Dendritic cell treated with granulocyte-macrophage colony-stimulating factor and Interleukin-4, amounts not matched to agents 40 ng/mL and 50 ng/mL, for 4 days (primary cell): ENCODE measurements around the gene MYLK2.

ENCODE experiments used
- H3K27ac Mint-ChIP-seq: one replicate; pipeline ENCODE4 v1.8.0; 2022; ENCODE audit warnings: mild to moderate bottlenecking, mixed read lengths
- H3K27me3 Mint-ChIP-seq: one replicate; pipeline ENCODE4 v1.8.0; 2022; ENCODE audit warnings: mild to moderate bottlenecking, mixed read lengths
- H3K36me3 Mint-ChIP-seq: one replicate; pipeline ENCODE4 v1.8.0; 2022; ENCODE audit warnings: low read depth, mixed read lengths
- H3K4me1 Mint-ChIP-seq: one replicate; pipeline ENCODE4 v1.8.0; 2022; ENCODE audit warnings: low read depth, mixed read lengths
- H3K4me3 Mint-ChIP-seq: one replicate; pipeline ENCODE4 v1.8.0; 2022; ENCODE audit warnings: mild to moderate bottlenecking, moderate library complexity, mixed read lengths
- H3K9me3 Mint-ChIP-seq: one replicate; pipeline ENCODE4 v1.8.0; 2022; ENCODE audit warnings: mixed read lengths
- intact Hi-C: fragments of 100-400 bp; cut with micrococcal nuclease; formaldehyde crosslinking; loops from one replicate; pipeline ENCODE4 v1.15.0; 2022

MYLK2 gene

GRCh38 chr20:31861385-31862156 lies 42.4 kb downstream of the MYLK2 start:
- Mint-ChIP-seq H3K4me1 (peaks cover 12% of the 10 kb centered on the region), H3K27me3 (peaks cover 51% of the 10 kb centered on the region), H3K27ac (no peak overlapping the region), H3K9me3 (no peaks in the 10 kb centered on the region), H3K36me3 (no peaks in the 10 kb centered on the region), H3K4me3 (peak overlapping the region; percentile 42)
- intact Hi-C loops: no loop called here

GRCh38 chr20:31862157-31862470 lies 43.0 kb downstream of the MYLK2 start:
- Mint-ChIP-seq H3K27me3 (peaks cover 52% of the 10 kb centered on the region), H3K27ac (no peak overlapping the region)

GRCh38 chr20:31862506-31862905 lies 43.4 kb downstream of the MYLK2 start:
- Mint-ChIP-seq H3K27ac (no peak overlapping the region), H3K4me3 (no peak overlapping the region), H3K36me3 (no peaks in the 10 kb centered on the region), H3K27me3 (peaks cover 52% of the 10 kb centered on the region), H3K9me3 (no peaks in the 10 kb centered on the region), H3K4me1 (peaks cover 12% of the 10 kb centered on the region)
- intact Hi-C loops: no loop called here

More at GRCh38 chr20:31862157-31862470, 43.0 kb downstream of the MYLK2 start:
- Mint-ChIP-seq H3K4me1 (peaks cover 12% of the 10 kb centered on the region), H3K9me3 (no peaks in the 10 kb centered on the region), H3K36me3 (no peaks in the 10 kb centered on the region), H3K4me3 (peak overlapping the region; percentile 42)
- intact Hi-C loops: no loop called here

GRCh38 chr20:31863296-31864085 lies 44.3 kb downstream of the MYLK2 start:
- Mint-ChIP-seq H3K27ac (no peak overlapping the region), H3K9me3 (no peaks in the 10 kb centered on the region), H3K36me3 (no peaks in the 10 kb centered on the region), H3K4me1 (peaks cover 12% of the 10 kb centered on the region), H3K27me3 (peaks cover 50% of the 10 kb centered on the region), H3K4me3 (no peak overlapping the region)
- intact Hi-C loops: no loop called here

- H3K9me3 Mint-ChIP-seq: no peaks in the 10 kb centered on the region
- intact Hi-C loops: no loop called here
- no peak overlapping the region for H3K4me3 Mint-ChIP-seq
- H3K4me1 Mint-ChIP-seq: peaks cover 23% of the 10 kb centered on the region
- peaks cover 1% of the 10 kb centered on the region for H3K36me3 Mint-ChIP-seq
- H3K27me3 Mint-ChIP-seq: peaks cover 52% of the 10 kb centered on the region
- H3K27ac Mint-ChIP-seq: no peak overlapping the region
Observed at GRCh38 chr20:31864521-31865400, 45.6 kb downstream of the MYLK2 start.

- intact Hi-C loops: no loop called here
- Mint-ChIP-seq H3K27me3 (peaks cover 48% of the 10 kb centered on the region), H3K27ac (no peak overlapping the region), H3K4me1 (peaks cover 28% of the 10 kb centered on the region), H3K4me3 (no peak overlapping the region), H3K9me3 (no peaks in the 10 kb centered on the region), H3K36me3 (peaks cover 5% of the 10 kb centered on the region)
Observed at GRCh38 chr20:31866221-31866620, 47.1 kb downstream of the MYLK2 start.

- intact Hi-C loops: no loop called here
- H3K9me3 Mint-ChIP-seq: no peaks in the 10 kb centered on the region
- H3K27ac Mint-ChIP-seq: peak overlapping the region; percentile 23
- peaks cover 54% of the 10 kb centered on the region for H3K27me3 Mint-ChIP-seq
- H3K36me3 Mint-ChIP-seq: peaks cover 5% of the 10 kb centered on the region
- H3K4me1 Mint-ChIP-seq: peaks cover 22% of the 10 kb centered on the region
- no peak overlapping the region for H3K4me3 Mint-ChIP-seq
Observed at GRCh38 chr20:31868853-31869672, 49.9 kb downstream of the MYLK2 start.

- intact Hi-C loops: no loop called here
Observed at GRCh38 chr20:31869673-31869941, 50.5 kb downstream of the MYLK2 start.

GRCh38 chr20:31869942-31870725 lies 51.0 kb downstream of the MYLK2 start, which contains the start of the genes DUSP15 and TTLL9:
TSS of gene DUSP15 (minus strand) at chr20:31870527. CDS start at chr20:31870337, 190 bp downstream.
TSS of gene TTLL9 (plus strand) at chr20:31870634. CDS start at chr20:31871127, 493 bp downstream.
- H3K4me3 Mint-ChIP-seq: peak within 1 kb of the TSS; percentile 78
- H3K27ac Mint-ChIP-seq: peak within 1 kb of the TSS; percentile 54
- no peaks in the 10 kb centered on the region for H3K9me3 Mint-ChIP-seq
- peaks cover 53% of the 10 kb centered on the region for H3K27me3 Mint-ChIP-seq
- H3K36me3 Mint-ChIP-seq: peaks cover 5% of the 10 kb centered on the region
- peaks cover 23% of the 10 kb centered on the region for H3K4me1 Mint-ChIP-seq
- intact Hi-C loops: no loop called here

More at GRCh38 chr20:31869673-31869941, 50.5 kb downstream of the MYLK2 start:
- Mint-ChIP-seq H3K4me3 (peak overlapping the region; percentile 78), H3K4me1 (peaks cover 22% of the 10 kb centered on the region), H3K9me3 (no peaks in the 10 kb centered on the region), H3K27me3 (peaks cover 53% of the 10 kb centered on the region), H3K36me3 (peaks cover 5% of the 10 kb centered on the region), H3K27ac (peak overlapping the region; percentile 23)

GRCh38 chr20:31870726-31871617 lies 51.8 kb downstream of the MYLK2 start:
- Mint-ChIP-seq H3K4me1 (peaks cover 29% of the 10 kb centered on the region), H3K36me3 (peaks cover 5% of the 10 kb centered on the region), H3K27ac (peak overlapping the region; percentile 54), H3K27me3 (peaks cover 53% of the 10 kb centered on the region), H3K9me3 (no peaks in the 10 kb centered on the region), H3K4me3 (peak overlapping the region; percentile 76)
- intact Hi-C loops: no loop called here

- intact Hi-C loops: no loop called here
- Mint-ChIP-seq H3K27me3 (peaks cover 51% of the 10 kb centered on the region), H3K9me3 (no peaks in the 10 kb centered on the region), H3K4me1 (peaks cover 29% of the 10 kb centered on the region), H3K27ac (no peak overlapping the region), H3K36me3 (peaks cover 5% of the 10 kb centered on the region), H3K4me3 (no peak overlapping the region)
Observed at GRCh38 chr20:31871618-31871954, 52.4 kb downstream of the MYLK2 start.

- peaks cover 48% of the 10 kb centered on the region for H3K27me3 Mint-ChIP-seq
Observed at GRCh38 chr20:31872406-31872805, 53.2 kb downstream of the MYLK2 start.

More at GRCh38 chr20:31872406-31872805, 53.2 kb downstream of the MYLK2 start:
- no peaks in the 10 kb centered on the region for H3K9me3 Mint-ChIP-seq
- H3K4me1 Mint-ChIP-seq: peaks cover 29% of the 10 kb centered on the region
- no peak overlapping the region for H3K4me3 Mint-ChIP-seq
- intact Hi-C loops: no loop called here
- H3K27ac Mint-ChIP-seq: no peak overlapping the region
- H3K36me3 Mint-ChIP-seq: peaks cover 5% of the 10 kb centered on the region
